Keratinocyte (primary cell): ENCODE data around the gene NHP2. TPM values are rescaled to one million over a fixed set of nuclear protein-coding genes. Genes with fewer than 3 reads are reported as not detected.

Experiments
- DNase-seq: peaks from one replicate; pipeline ENCODE4 v3.0.0-alpha.2; 2011; ENCODE audit warnings: low read depth, missing footprints, low spot score
- FAIRE-seq: peaks from 2 replicates; lab custom pipeline; 2011; peaks lifted over from hg19 to GRCh38; lab: Jason Lieb, UNC
- H2AFZ ChIP-seq: 2 replicates; pipeline ENCODE4 v1.6.0; 2012; ENCODE audit warnings: low read length, control low read depth, inconsistent platforms; ENCODE audit not compliant: control insufficient read depth
- H3K27ac ChIP-seq: 2 replicates; pipeline ENCODE4 v1.5.1; 2011; ENCODE audit warnings: low read length; ENCODE audit not compliant: control insufficient read depth, insufficient read depth
- H3K27me3 ChIP-seq: 3 replicates; pipeline ENCODE4 v1.6.0; 2011; ENCODE audit warnings: low read length; ENCODE audit not compliant: control insufficient read depth, insufficient read depth; ENCODE audit errors: extremely low read depth
- H3K36me3 ChIP-seq, 2 experiments: 2 replicates in 1 of 2; 3 replicates in 1 of 2; pipeline ENCODE4 v1.5.1; 2011; ENCODE audit warnings: low read length in 2 of 2, mild to moderate bottlenecking in 1 of 2; ENCODE audit not compliant: control insufficient read depth in 2 of 2, insufficient read depth in 2 of 2; ENCODE audit errors: extremely low read depth in 1 of 2
- H3K4me1 ChIP-seq: 3 replicates; pipeline ENCODE4 v1.5.1; 2011; ENCODE audit warnings: low read length; ENCODE audit not compliant: control insufficient read depth, insufficient read depth; ENCODE audit errors: extremely low read depth
- H3K4me2 ChIP-seq: 3 replicates; pipeline ENCODE4 v1.6.0; 2011; ENCODE audit warnings: low read depth, low read length; ENCODE audit not compliant: control insufficient read depth, insufficient read depth; ENCODE audit errors: extremely low read depth
- H3K4me3 ChIP-seq, 3 experiments: fragments of 200-600 bp in 1 of 3; sonication (generic) in 1 of 3; 2 replicates in 2 of 3; 3 replicates in 1 of 3; pipeline ENCODE4 v1.5.1; 2011 to 2016; ENCODE audit warnings: low read length in 3 of 3, mild to moderate bottlenecking in 3 of 3, control low read depth in 2 of 3, inconsistent platforms in 1 of 3, low read depth in 1 of 3, mixed read lengths in 1 of 3, mixed run types in 1 of 3, moderate library complexity in 1 of 3; ENCODE audit not compliant: control insufficient read depth in 2 of 3, insufficient read depth in 2 of 3; ENCODE audit errors: extremely low read depth in 1 of 3
- H3K79me2 ChIP-seq: 2 replicates; pipeline ENCODE4 v1.6.0; 2012; ENCODE audit warnings: low read length; ENCODE audit not compliant: control insufficient read depth, insufficient read depth
- H3K9ac ChIP-seq: 3 replicates; pipeline ENCODE4 v1.6.0; 2011; ENCODE audit warnings: low read length; ENCODE audit not compliant: control insufficient read depth, insufficient read depth; ENCODE audit errors: extremely low read depth
- H3K9me1 ChIP-seq: 3 replicates; pipeline ENCODE4 v1.6.0; 2011; ENCODE audit warnings: low read length; ENCODE audit not compliant: control insufficient read depth, insufficient read depth; ENCODE audit errors: extremely low read depth
- H3K9me3 ChIP-seq: 2 replicates; pipeline ENCODE4 v1.5.1; 2012; ENCODE audit warnings: low read depth, low read length; ENCODE audit not compliant: control insufficient read depth
- H4K20me1 ChIP-seq: 3 replicates; pipeline ENCODE4 v1.6.0; 2011; ENCODE audit warnings: low read length; ENCODE audit not compliant: control insufficient read depth, insufficient read depth; ENCODE audit errors: extremely low read depth
- EZH2 ChIP-seq: IDR thresholded peaks from one replicate; pipeline ENCODE4 v1.6.1; 2012; ENCODE audit warnings: inconsistent platforms, mild to moderate bottlenecking, low read length, moderate library complexity
- dilution Hi-C: fragments of 300-500 bp; cut with MboI; formaldehyde crosslinking; loops from one replicate; pipeline ENCODE4 v1.7.0; 2020; ENCODE audit warnings: low sequenced_read_pairs; ENCODE audit not compliant: extremely low pct_ligation_motif_present
- polyA plus RNA-seq, 5 experiments: library from polyadenylated mRNA; depleted of rRNA in 3 of 5; stranded (reverse) in 3 of 5; stranded (forward) in 1 of 5; unstranded in 1 of 5; fragments of >200 nt; gene quantifications; 1 replicate in 1 of 5; 2 replicates in 3 of 5; 3 replicates in 1 of 5; pipeline versions ENCODE4 v1.2.1 to v1.2.3, GENCODE V29; 2011 to 2012; ENCODE audit warnings: missing spikeins in 2 of 5, low read depth in 1 of 5, low replicate concordance in 1 of 5
- TF ChIP-seq, protein P1 (sequence below), 3 experiments: IDR thresholded peaks in 1 of 3; conservative IDR thresholded peaks in 1 of 3; optimal IDR thresholded peaks in 1 of 3; 2 replicates in 2 of 3; 3 replicates in 1 of 3; pipeline versions ENCODE3 to v1.5.1; 2011; ENCODE audit warnings: low read length in 3 of 3, mild to moderate bottlenecking in 3 of 3, moderate library complexity in 2 of 3, control low read depth in 1 of 3, inconsistent platforms in 1 of 3; ENCODE audit not compliant: insufficient read depth in 2 of 3; ENCODE audit errors: extremely low read depth in 1 of 3

The NHP2 gene
- polyA plus RNA-seq, 1 donor (not counting 4 experiments of a cell fraction or from before 2014, with no cell fraction given), result 186 TPM

DNA sequence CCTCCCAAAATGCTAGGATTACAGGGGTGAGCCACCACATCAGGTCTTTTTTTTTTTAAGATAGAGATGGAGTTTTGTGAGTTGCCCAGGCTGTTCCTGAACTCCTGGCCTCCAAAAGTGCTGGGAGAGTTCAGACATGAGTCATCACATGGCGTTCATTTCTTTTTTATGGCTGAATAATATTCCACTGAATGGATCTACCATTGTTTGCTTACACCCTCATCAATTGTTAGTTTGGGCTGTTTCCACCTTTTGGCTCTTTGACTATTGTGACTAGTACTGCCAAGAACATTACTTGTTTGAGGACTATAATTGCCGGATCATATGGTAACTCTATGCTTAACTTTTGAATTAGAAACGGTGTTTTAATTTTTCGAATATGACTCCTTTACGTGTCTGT is 41.1 kb downstream of the NHP2 start:
- dilution Hi-C loops, result no loop called here
- no peaks in the 10 kb centered on the region for H3K36me3 ChIP-seq
- no peak overlapping the region for H2AFZ ChIP-seq
- DNase-seq (no peak), FAIRE-seq (no peak)
- H3K9me3 ChIP-seq, result no peaks in the 10 kb centered on the region
- no peak overlapping the region for H3K27ac ChIP-seq
- peaks cover 3% of the 10 kb centered on the region for H4K20me1 ChIP-seq
- peak overlapping the region; percentile 67 for H3K4me2 ChIP-seq
- peaks cover 30% of the 10 kb centered on the region for H3K4me1 ChIP-seq
- H3K9ac ChIP-seq, result no peak overlapping the region
- no peaks in the 10 kb centered on the region for H3K27me3 ChIP-seq
- H3K4me3 ChIP-seq, result peak overlapping the region in 2 of 3 experiments; percentile 44 to 56
- no peak for TF ChIP-seq EZH2
- TF ChIP-seq, protein P1, sequence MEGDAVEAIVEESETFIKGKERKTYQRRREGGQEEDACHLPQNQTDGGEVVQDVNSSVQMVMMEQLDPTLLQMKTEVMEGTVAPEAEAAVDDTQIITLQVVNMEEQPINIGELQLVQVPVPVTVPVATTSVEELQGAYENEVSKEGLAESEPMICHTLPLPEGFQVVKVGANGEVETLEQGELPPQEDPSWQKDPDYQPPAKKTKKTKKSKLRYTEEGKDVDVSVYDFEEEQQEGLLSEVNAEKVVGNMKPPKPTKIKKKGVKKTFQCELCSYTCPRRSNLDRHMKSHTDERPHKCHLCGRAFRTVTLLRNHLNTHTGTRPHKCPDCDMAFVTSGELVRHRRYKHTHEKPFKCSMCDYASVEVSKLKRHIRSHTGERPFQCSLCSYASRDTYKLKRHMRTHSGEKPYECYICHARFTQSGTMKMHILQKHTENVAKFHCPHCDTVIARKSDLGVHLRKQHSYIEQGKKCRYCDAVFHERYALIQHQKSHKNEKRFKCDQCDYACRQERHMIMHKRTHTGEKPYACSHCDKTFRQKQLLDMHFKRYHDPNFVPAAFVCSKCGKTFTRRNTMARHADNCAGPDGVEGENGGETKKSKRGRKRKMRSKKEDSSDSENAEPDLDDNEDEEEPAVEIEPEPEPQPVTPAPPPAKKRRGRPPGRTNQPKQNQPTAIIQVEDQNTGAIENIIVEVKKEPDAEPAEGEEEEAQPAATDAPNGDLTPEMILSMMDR (optimal IDR thresholded peaks at IDR 0.05 in 1 of 3, IDR thresholded peaks at IDR 0.05 in 1 of 3, conservative IDR thresholded peaks at IDR 0.05 in 1 of 3; ENCODE audit: extremely low read depth in 1 of 3, insufficient read depth in 2 of 3, low read length in 3 of 3), result no peak
- H3K9me1 ChIP-seq, result no peaks in the 10 kb centered on the region
- peaks cover 13% of the 10 kb centered on the region for H3K79me2 ChIP-seq

DNA sequence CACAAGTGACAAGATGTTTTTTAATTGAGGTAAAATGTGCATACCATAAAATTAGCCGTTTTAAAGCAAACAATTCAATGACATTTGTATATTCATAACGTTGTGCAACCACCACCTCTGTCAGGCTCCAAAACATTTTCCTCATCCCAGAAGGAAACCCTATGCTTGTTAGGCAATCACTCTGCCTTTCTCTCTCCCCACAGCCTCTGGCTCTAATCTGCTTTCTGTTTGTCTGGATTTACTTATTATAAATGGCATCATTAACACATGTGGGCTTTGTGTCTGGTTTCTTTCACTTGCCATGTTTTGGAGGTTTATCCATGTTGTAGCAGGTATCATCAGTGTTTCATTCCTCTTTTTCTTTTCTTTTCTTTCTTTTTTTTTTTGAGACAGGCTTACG is 41.8 kb downstream of the NHP2 start:
- H3K79me2 ChIP-seq, result peaks cover 13% of the 10 kb centered on the region
- no peaks in the 10 kb centered on the region for H3K9me1 ChIP-seq
- no peak overlapping the region for H3K4me3 ChIP-seq
- no peak overlapping the region for H3K27ac ChIP-seq
- no peaks in the 10 kb centered on the region for H3K27me3 ChIP-seq
- no peak overlapping the region for H2AFZ ChIP-seq
- DNase-seq, result no peak
- peaks cover 30% of the 10 kb centered on the region for H3K4me1 ChIP-seq
- no peaks in the 10 kb centered on the region for H3K36me3 ChIP-seq
- TF ChIP-seq, protein P1 (optimal IDR thresholded peaks at IDR 0.05 in 1 of 3, IDR thresholded peaks at IDR 0.05 in 1 of 3, conservative IDR thresholded peaks at IDR 0.05 in 1 of 3; ENCODE audit: extremely low read depth in 1 of 3, insufficient read depth in 2 of 3, low read length in 3 of 3), result no peak
- TF ChIP-seq EZH2, result no peak
- dilution Hi-C loops, result no loop called here
- no peaks in the 10 kb centered on the region for H3K9me3 ChIP-seq
- H4K20me1 ChIP-seq, result peaks cover 3% of the 10 kb centered on the region
- no peak overlapping the region for H3K4me2 ChIP-seq
- H3K9ac ChIP-seq, result no peak overlapping the region
- no peak for FAIRE-seq
